Neural cell (in vitro differentiated cells): Measurements from ENCODE around the gene CCDC9. TPM values are rescaled to one million over a fixed set of nuclear protein-coding genes. Genes with fewer than 3 reads are reported as not detected.

Experiments used
- H2AFZ ChIP-seq: fragments of 200-600, 300-800 bp; sonication (generic), shearing (Covaris generic); 2 replicates; pipeline ENCODE4 v1.6.0; 2014; ENCODE audit warnings: low read depth, mild to moderate bottlenecking, antibody characterized with exemption, low read length, moderate library complexity
- H3F3A ChIP-seq: fragments of 200-600 bp; shearing (Covaris generic); 2 replicates; pipeline ENCODE4 v1.6.1; 2016; ENCODE audit warnings: mild to moderate bottlenecking, moderate library complexity, mixed read lengths, antibody characterized with exemption, low read length; ENCODE audit not compliant: insufficient read depth, poor library complexity, severe bottlenecking
- H3K27ac ChIP-seq: fragments of 200-600, 300-800 bp; sonication (generic), shearing (Covaris generic); 2 replicates; pipeline ENCODE4 v1.5.1; 2014; ENCODE audit warnings: mild to moderate bottlenecking, low read length, moderate library complexity
- H3K27me3 ChIP-seq: fragments of 300-800, 200-600 bp; sonication (generic), shearing (Covaris generic); 2 replicates; pipeline ENCODE4 v1.6.0; 2014; ENCODE audit warnings: mild to moderate bottlenecking, low read depth, low read length, moderate library complexity; ENCODE audit not compliant: insufficient read depth
- H3K36me3 ChIP-seq: fragments of 300-800, 200-600 bp; sonication (generic), shearing (Covaris generic); 2 replicates; pipeline ENCODE4 v1.5.1; 2014; ENCODE audit warnings: mild to moderate bottlenecking, antibody characterized with exemption, low read length, moderate library complexity; ENCODE audit not compliant: insufficient read depth
- H3K4me2 ChIP-seq: fragments of 300-800, 200-600 bp; sonication (generic), shearing (Covaris generic); 2 replicates; pipeline ENCODE4 v1.6.0; 2014; ENCODE audit warnings: mild to moderate bottlenecking, low read length
- H3K4me3 ChIP-seq: fragments of 300-800, 200-600 bp; sonication (generic), shearing (Covaris generic); 2 replicates; pipeline ENCODE4 v1.5.1; 2014; ENCODE audit warnings: mild to moderate bottlenecking, low read length, moderate library complexity
- H3K79me2 ChIP-seq: fragments of 200-600 bp; shearing (Covaris generic); replicated peaks from 2 replicates; pipeline ENCODE4 v1.6.0; 2014; ENCODE audit warnings: mild to moderate bottlenecking, low read length, moderate library complexity; ENCODE audit not compliant: insufficient read depth
- H3K9ac ChIP-seq: fragments of 300-800, 200-600 bp; sonication (generic), shearing (Covaris generic); 2 replicates; pipeline ENCODE4 v1.6.1; 2016; ENCODE audit warnings: mild to moderate bottlenecking, low read length, mixed read lengths
- H3K9me2 ChIP-seq: fragments of 200-600 bp; shearing (Covaris generic); 2 replicates; pipeline ENCODE4 v1.6.1; 2016; ENCODE audit warnings: mild to moderate bottlenecking, low read length, mixed read lengths; ENCODE audit not compliant: insufficient read depth
- H3K9me3 ChIP-seq: fragments of 200-600, 300-800 bp; sonication (generic), shearing (Covaris generic); 2 replicates; pipeline ENCODE4 v1.6.1; 2016; ENCODE audit warnings: mild to moderate bottlenecking, mixed run types, low read length, moderate library complexity, mixed read lengths
- H4K20me1 ChIP-seq: fragments of 200-600 bp; shearing (Covaris generic); 2 replicates; pipeline ENCODE4 v1.6.1; 2016; ENCODE audit warnings: mild to moderate bottlenecking, mixed run types; ENCODE audit not compliant: insufficient read depth
- EP300 ChIP-seq: fragments of 450-650 bp; conservative IDR thresholded peaks from 2 replicates; pipeline ENCODE4 v1.6.1; 2014; ENCODE audit warnings: antibody characterized with exemption, mild to moderate bottlenecking, moderate library complexity; ENCODE audit not compliant: poor library complexity, severe bottlenecking
- EZH2 ChIP-seq: fragments of 200-600, 300-800 bp; shearing (Covaris generic), sonication (generic); IDR thresholded peaks from 2 replicates; pipeline ENCODE4 v1.6.1; 2014; ENCODE audit warnings: antibody characterized with exemption, low read length, borderline replicate concordance, mild to moderate bottlenecking; ENCODE audit not compliant: insufficient read depth, poor library complexity, severe bottlenecking
- MXI1 ChIP-seq: fragments of 450-650 bp; conservative IDR thresholded peaks from 2 replicates; pipeline ENCODE4 v1.6.1; 2014; ENCODE audit warnings: antibody characterized with exemption, mild to moderate bottlenecking; ENCODE audit not compliant: poor library complexity, severe bottlenecking
- POLR2AphosphoS5 ChIP-seq: IDR thresholded peaks from 2 replicates; pipeline ENCODE4 v1.6.1; 2012
- RAD21 ChIP-seq: fragments of 450-650 bp; conservative IDR thresholded peaks from 2 replicates; pipeline ENCODE4 v1.6.1; 2014; ENCODE audit warnings: antibody characterized with exemption, mild to moderate bottlenecking, moderate library complexity
- SMC3 ChIP-seq: fragments of 450-650 bp; conservative IDR thresholded peaks from 2 replicates; pipeline ENCODE4 v1.6.1; 2014; ENCODE audit warnings: antibody characterized with exemption, mild to moderate bottlenecking, moderate library complexity; ENCODE audit not compliant: poor library complexity
- polyA plus RNA-seq: library from polyadenylated mRNA; depleted of rRNA; stranded (reverse); fragments of >200 nt; gene quantifications from 2 replicates; pipeline ENCODE4 v1.2.3, GENCODE V29; 2014
- TF ChIP-seq, protein P1 (sequence below): IDR thresholded peaks from 2 replicates; pipeline ENCODE4 v1.6.1; 2012; ENCODE audit warnings: borderline replicate concordance
- TF ChIP-seq, protein P2 (sequence below): fragments of 450-650 bp; IDR thresholded peaks from 2 replicates; pipeline ENCODE4 v1.5.1; 2014; ENCODE audit warnings: antibody characterized with exemption, mild to moderate bottlenecking, moderate library complexity; ENCODE audit not compliant: poor library complexity, severe bottlenecking

Gene CCDC9
- polyA plus RNA-seq, 1 donor from 2014 or later: 2.1 TPM

GRCh38 chr19:47210180-47210490, 46.2 kb upstream of the CCDC9 start:
- Histone ChIP-seq H3K9ac (no peak overlapping the region), H3F3A (no peaks in the 10 kb centered on the region), H2AFZ (no peak overlapping the region), H3K36me3 (no peaks in the 10 kb centered on the region), H3K9me3 (no peaks in the 10 kb centered on the region), H3K79me2 (no peaks in the 10 kb centered on the region), H4K20me1 (no peaks in the 10 kb centered on the region), H3K4me2 (no peak overlapping the region), H3K27me3 (no peaks in the 10 kb centered on the region), H3K4me3 (no peak overlapping the region), H3K9me2 (no peaks in the 10 kb centered on the region), H3K27ac (no peak overlapping the region)
- TF ChIP-seq POLR2AphosphoS5: no peak
- no peak for TF ChIP-seq EP300
- TF ChIP-seq, protein P1, sequence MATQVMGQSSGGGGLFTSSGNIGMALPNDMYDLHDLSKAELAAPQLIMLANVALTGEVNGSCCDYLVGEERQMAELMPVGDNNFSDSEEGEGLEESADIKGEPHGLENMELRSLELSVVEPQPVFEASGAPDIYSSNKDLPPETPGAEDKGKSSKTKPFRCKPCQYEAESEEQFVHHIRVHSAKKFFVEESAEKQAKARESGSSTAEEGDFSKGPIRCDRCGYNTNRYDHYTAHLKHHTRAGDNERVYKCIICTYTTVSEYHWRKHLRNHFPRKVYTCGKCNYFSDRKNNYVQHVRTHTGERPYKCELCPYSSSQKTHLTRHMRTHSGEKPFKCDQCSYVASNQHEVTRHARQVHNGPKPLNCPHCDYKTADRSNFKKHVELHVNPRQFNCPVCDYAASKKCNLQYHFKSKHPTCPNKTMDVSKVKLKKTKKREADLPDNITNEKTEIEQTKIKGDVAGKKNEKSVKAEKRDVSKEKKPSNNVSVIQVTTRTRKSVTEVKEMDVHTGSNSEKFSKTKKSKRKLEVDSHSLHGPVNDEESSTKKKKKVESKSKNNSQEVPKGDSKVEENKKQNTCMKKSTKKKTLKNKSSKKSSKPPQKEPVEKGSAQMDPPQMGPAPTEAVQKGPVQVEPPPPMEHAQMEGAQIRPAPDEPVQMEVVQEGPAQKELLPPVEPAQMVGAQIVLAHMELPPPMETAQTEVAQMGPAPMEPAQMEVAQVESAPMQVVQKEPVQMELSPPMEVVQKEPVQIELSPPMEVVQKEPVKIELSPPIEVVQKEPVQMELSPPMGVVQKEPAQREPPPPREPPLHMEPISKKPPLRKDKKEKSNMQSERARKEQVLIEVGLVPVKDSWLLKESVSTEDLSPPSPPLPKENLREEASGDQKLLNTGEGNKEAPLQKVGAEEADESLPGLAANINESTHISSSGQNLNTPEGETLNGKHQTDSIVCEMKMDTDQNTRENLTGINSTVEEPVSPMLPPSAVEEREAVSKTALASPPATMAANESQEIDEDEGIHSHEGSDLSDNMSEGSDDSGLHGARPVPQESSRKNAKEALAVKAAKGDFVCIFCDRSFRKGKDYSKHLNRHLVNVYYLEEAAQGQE: no peak

- Histone ChIP-seq H3K36me3 (no peaks in the 10 kb centered on the region), H3K4me2 (no peak overlapping the region), H3F3A (no peaks in the 10 kb centered on the region), H3K9ac (no peak overlapping the region), H2AFZ (no peak overlapping the region), H3K27me3 (no peaks in the 10 kb centered on the region), H3K27ac (no peak overlapping the region), H3K79me2 (no peaks in the 10 kb centered on the region), H3K9me3 (no peaks in the 10 kb centered on the region), H4K20me1 (no peaks in the 10 kb centered on the region), H3K4me3 (no peak overlapping the region), H3K9me2 (no peaks in the 10 kb centered on the region)
- TF ChIP-seq EP300: no peak
- peak; percentile 80 for TF ChIP-seq RAD21
- TF ChIP-seq POLR2AphosphoS5: no peak
- TF ChIP-seq, protein P2, sequence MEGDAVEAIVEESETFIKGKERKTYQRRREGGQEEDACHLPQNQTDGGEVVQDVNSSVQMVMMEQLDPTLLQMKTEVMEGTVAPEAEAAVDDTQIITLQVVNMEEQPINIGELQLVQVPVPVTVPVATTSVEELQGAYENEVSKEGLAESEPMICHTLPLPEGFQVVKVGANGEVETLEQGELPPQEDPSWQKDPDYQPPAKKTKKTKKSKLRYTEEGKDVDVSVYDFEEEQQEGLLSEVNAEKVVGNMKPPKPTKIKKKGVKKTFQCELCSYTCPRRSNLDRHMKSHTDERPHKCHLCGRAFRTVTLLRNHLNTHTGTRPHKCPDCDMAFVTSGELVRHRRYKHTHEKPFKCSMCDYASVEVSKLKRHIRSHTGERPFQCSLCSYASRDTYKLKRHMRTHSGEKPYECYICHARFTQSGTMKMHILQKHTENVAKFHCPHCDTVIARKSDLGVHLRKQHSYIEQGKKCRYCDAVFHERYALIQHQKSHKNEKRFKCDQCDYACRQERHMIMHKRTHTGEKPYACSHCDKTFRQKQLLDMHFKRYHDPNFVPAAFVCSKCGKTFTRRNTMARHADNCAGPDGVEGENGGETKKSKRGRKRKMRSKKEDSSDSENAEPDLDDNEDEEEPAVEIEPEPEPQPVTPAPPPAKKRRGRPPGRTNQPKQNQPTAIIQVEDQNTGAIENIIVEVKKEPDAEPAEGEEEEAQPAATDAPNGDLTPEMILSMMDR: peak; percentile 86
- no peak for TF ChIP-seq MXI1
- TF ChIP-seq SMC3: peak; percentile 91
- TF ChIP-seq, protein P1: no peak
- no peak for TF ChIP-seq EZH2
Measured at GRCh38 chr19:47210689-47211316, 45.5 kb upstream of the CCDC9 start.
